ENCODE data around the gene WDR72.
"Not testable (repeated sequence)": the region's sequence is repeated elsewhere in the genome, so short reads cannot be mapped to it uniquely, and the experiment has no call there.

The WDR72 gene

GRCh38 chr15:53695365-53695764 lies 64.1 kb downstream of the WDR72 start:
- DNase-seq (ENCODE audit: low read depth), result no peak

GRCh38 chr15:53694476-53694874 lies 65.0 kb downstream of the WDR72 start:
- no peak for DNase-seq (ENCODE audit: low read depth)

DNA sequence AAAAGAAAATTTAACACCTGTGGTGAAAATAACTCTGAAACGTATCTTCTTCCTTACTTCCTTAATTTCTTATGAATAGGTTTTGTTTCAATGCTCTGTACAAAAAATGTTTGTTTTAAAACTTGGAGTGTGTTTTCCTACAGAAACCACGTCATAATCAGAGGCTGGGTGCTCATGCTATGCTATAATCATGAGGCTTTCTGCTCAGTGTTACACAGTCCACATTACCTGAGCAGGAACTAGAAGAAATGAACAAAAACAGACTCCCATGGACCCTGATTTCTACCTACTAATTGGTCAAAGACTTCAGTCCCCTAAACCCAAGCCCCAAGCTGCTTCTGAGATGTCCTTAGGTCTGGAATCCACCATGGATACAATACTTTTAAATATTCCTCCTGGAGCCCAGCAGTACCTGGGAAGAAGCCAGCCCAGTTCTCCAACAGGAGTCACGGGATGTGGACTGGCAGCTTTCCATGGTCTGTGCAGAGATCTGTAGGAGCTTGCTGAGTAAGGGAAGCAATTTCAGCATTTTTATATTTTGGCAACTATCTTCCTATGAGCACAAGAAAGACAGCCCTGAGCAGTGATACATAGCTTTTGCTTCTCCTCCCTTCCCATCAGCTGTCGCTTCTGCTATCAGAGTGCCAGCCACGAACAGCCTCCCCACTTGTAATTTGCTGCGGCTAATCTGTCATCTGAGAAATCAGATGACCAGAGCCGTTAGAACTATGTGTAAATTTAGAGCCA lies 65.6 kb downstream of the WDR72 start:
- no peak for DNase-seq (ENCODE audit: low read depth)

- DNase-seq (ENCODE audit: low read depth), result not testable (repeated sequence)
Observed at GRCh38 chr15:53684162-53684561, 75.3 kb downstream of the WDR72 start.

GRCh38 chr15:53681056-53681455 lies 78.4 kb downstream of the WDR72 start:
- DNase-seq (ENCODE audit: low read depth), result no peak

DNA sequence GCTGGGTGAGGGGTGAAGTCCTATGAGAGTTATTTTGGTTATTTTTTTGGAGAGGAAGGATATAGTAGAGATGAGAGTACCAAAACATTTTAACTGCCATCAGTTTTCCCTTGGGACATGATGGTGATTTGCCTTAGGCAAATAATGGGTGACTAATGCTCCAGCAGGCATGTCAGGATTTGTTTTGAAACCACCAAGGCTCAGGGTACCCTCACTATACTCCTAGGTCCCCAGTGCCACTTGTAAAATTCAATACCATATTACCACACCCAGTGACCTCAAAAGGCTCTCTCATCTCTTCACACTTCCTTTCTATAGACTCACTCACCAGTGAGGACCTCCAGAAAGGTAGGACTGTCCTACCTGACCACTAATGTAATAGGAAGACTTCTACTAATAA lies 83.6 kb downstream of the WDR72 start:
- no peak for DNase-seq (ENCODE audit: low read depth)

- DNase-seq (ENCODE audit: low read depth), result no peak
Observed at GRCh38 chr15:53671545-53671944, 87.9 kb downstream of the WDR72 start.

- DNase-seq (ENCODE audit: low read depth), result no peak
Observed at GRCh38 chr15:53670701-53671100, 88.8 kb downstream of the WDR72 start.

- DNase-seq (ENCODE audit: low read depth), result no peak
Observed at GRCh38 chr15:53665930-53666329, 93.5 kb downstream of the WDR72 start.

DNA sequence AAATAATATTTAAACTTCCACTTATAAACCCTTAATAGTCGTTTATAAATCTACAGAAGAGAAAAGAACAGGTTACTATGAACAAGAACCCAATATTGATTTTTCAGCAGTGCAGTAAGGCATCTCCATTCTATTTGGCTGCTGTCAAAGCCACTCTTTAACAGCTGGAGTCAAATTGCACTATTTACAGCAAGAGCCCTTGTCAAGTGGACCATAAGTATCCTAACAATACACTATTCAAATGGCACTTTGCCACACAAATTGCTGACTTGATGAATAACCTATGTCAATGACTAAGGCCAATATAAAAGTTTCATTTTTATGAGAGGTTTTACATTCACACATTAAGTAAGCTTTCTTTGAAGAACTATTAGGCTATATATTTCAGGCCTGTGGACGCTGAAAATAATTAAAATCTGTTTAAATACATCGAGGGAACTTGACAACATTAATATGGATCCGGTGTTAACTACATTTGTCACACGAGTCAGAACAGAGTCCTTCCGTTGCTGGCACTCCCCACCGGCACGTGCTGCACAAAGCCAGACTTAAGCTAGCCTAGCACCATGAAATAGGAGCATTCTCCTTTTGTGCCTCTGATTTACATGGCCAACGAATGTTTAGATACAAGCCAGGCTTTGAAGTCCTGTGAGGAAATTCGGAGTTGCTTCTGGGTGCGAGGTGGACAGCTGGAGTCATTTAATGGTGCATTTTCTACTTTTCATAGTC lies 100.5 kb downstream of the WDR72 start:
- no peak for DNase-seq (ENCODE audit: low read depth)

DNA sequence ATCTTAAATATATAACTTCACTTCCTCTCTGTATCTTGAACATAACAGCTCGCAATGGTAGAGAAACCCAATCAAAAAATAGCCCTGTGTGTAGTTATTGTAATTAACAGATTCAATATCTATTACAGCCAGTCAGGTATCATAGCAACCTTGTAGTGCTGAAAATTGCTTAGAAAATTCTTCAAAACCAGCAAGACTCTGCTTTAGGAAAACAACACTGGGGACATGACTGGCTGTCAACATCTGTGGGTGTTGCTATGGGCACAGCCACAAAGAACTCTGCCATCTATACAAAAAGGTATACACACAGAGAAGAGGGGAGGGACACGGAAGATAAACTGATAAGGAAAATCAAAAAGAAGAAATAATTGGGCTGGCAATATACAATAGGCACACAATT lies 101.2 kb downstream of the WDR72 start:
- DNase-seq (ENCODE audit: low read depth), result no peak

DNA sequence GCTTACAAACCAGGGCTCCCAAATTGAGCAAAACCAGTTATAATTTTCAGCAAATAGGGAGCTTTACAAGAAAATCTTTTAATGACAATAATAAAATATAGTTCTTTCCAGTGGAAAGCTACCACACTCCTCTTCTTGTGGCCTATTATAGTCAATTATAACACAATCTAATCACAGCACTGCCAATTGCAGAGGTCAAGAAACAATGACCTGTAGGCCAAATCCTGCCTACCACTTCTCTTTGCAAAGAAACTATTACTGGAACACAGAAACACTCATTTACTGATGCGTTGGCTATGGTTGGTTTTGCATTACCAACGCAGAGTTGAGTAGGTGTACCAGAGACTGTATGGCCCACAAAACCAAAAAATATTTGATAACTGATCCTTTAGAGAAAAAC lies 110.5 kb downstream of the WDR72 start:
- DNase-seq (ENCODE audit: low read depth), result no peak

GRCh38 chr15:53644660-53645059 lies 114.8 kb downstream of the WDR72 start:
- DNase-seq (ENCODE audit: low read depth), result no peak

DNA sequence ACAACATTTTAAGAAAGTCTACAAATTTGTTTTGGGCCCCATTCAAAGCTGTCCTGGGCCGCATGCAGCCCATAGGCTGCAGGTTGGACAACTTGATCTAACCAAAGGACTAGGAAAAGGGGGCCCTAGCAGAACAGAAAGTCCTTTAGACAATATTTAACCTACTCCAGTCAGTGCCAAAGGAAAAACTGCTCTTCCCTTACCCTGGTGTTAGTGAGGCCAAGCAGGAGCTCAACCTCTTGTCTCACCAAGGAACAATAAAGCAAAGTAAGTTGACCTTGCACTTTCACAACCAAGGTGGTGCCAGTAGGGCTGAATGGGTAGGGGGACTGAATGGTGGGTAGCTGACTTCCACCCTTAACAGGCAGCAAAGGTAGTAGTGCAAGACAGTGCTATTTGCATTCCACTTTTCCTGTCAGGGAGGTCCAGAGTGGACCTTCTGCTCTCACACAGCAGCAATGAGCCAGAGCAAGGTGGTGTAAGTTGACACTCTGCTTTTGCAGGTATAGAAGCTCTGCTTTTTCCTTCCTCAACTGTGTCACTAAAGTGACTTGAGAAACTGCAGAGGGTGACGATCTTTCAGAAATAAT lies 124.9 kb downstream of the WDR72 start:
- DNase-seq (ENCODE audit: low read depth), result no peak

- DNase-seq (ENCODE audit: low read depth), result no peak
Observed at GRCh38 chr15:53627279-53627678, 132.2 kb downstream of the WDR72 start.

DNA sequence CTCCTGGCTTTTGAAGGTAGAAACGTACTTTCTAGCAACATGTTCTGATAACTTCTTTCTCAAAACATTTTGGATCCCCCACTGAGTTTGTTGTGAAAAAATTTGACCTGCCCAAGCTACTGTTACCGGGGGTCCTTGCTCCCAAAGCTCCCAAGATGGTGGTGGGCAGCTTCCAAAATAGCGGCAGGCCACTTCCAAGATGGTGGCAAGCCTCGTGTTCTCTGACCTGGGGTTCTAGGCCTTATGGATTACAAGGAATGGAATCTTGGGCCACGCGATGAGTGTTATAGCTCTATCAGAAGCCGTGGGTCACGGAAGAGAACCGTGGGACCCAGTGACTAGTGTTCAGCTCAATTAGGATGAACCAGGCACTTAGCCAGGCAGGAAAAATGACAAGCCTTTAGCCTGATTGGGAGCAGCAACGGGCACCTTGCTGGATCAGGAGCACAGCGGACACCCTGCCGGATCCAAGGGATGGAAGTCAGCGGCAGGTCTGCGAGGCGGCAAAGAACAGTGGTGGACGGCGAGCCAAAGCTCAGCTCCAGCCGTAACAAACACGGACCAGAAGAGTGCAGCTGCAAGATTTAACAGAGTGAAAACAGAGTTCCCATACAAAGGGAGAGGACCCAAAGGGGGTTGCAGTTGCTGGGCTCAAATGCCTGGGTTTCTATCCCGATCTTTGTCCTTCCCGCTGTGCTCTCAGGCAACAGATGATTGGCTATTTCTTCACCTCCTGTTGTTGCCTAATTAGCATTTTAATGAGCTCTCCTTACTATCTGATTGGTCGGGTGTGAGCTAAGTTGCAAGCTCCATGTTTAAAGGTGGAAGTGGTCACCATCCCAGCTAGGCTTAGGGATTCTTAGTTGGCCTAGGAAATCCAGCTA lies 133.3 kb downstream of the WDR72 start:
- DNase-seq (ENCODE audit: low read depth), result no peak

DNA sequence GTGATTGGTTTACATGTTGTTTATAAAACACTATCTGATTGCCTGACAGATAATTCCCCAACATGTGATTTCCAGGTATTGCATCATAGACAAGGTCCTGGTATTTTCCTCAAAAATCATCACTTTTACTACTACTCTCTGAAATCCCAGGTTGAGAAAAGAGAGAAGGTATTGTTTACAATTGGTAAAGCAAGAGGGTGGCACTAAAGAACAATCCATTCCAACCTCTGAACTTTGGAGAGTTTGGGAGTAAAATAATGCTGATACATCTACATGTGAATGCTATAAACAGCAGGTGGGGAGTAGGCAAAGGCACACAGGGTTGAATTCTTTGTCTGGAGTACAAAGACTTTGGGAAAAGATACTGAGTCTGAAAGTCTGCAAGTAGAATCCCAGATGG lies 134.2 kb downstream of the WDR72 start:
- no peak for DNase-seq (ENCODE audit: low read depth)

GRCh38 chr15:53618461-53618860 lies 141.0 kb downstream of the WDR72 start:
- DNase-seq (ENCODE audit: low read depth), result no peak

DNA sequence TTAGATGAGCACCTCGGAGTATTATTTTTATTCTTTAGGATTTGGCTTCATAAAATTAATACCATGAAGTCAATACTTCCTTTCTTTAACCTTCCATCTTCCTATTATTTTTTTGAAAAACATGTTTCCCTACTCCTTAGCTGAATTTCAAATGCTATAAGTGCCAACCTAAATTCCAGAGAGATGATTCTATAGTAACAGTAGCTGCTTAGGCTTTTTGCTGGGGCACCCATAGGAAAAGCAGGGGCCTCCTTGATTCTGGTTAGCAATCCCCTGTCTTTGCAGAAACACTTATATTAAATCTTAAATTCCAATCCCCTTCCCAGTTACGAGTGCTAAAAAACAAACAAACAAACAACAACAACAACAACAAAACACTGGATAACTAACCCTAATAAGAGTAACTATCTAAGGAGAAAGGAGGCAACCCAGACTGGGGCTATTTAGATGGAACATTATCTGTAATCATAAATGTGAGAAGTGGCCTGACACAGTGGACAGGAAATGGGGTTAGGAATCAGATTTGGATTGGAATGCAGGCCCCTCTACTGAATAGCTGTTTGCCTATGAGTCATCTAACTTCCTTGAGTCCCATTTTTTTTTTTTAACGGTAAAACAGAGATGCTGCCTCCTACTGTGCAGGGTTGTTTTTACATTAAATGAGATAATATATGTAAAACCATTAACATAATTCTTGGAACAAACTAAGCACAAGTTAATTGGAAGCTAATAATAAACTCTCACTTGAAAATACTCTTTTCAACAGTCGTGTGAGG lies 148.1 kb downstream of the WDR72 start:
- DNase-seq (ENCODE audit: low read depth), result peak; percentile 27

DNA sequence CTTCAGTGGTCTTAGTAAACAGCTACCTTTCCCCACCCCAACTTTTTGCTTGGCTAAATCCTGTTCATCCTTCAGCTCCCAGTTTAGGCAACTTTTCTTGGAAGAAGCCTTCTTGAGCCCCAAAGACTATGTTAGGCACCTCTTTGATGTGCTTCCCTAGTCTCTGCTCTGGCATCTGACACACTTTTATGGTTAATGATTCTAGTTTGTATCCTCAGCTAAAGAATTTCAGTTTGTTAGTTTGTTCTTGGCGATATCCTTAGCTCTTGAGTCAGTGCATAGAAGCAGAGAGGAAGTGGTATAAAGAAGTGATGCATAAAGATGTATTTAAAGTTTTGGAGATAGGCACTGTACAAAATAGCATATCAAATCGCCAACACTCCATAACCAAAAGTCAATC lies 168.4 kb downstream of the WDR72 start:
- DNase-seq (ENCODE audit: low read depth), result no peak

DNA sequence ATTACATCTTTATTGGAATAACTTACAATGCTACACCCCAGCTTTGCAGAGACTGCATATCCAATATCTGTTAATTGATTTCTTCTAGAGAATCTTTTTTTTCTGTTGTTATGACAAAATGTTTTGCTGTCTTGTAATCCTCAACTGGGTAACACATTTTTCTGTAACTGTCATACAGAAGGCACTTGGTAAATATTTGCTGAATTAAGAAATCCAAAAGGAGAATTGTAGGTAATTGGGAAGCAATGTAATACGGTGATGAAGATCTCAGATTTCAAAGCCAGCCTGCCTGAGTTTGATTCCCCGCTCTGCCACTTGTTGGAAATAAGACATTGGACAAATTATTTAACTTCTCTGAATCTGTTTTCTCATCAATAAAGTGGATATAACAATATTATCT lies 169.1 kb downstream of the WDR72 start:
- DNase-seq (ENCODE audit: low read depth), result no peak
